Measurements from ENCODE around the gene USP5. TPM values are rescaled to one million over a fixed set of nuclear protein-coding genes. Genes with fewer than 3 reads are reported as not detected.
A peak's percentile ranks its signal among the peaks of the same experiment; 100 is the strongest.
"Not testable (repeated sequence)": the region's sequence is repeated elsewhere in the genome, so short reads cannot be mapped to it uniquely, and the experiment has no call there.

The USP5 gene
- polyA plus RNA-seq, 2 of the 4 experiments (the other 2 are of a cell fraction): 58.6 to 78.2 TPM

GRCh38 chr12:6892683-6893082, 40.7 kb downstream of the USP5 start:
- not testable (repeated sequence) for H3K4me3 ChIP-seq; H3K4me2 ChIP-seq; ATAC-seq; DNase-seq (ENCODE audit: low read depth in 1 of 2, low spot score in 1 of 2); H3K9me3 ChIP-seq; FAIRE-seq
- ChIA-PET POLR2A (interaction anchor here (3.0 kb wide), 1 partner anchor 21 kb away, joined by 105 read pairs; the partner anchor contains the start of gene SPSB2), CTCF (interaction anchor here (1.4 to 9.5 kb wide), 7 partner anchors 15 to 221 kb away, joined by 4 to 399 read pairs (median 23); partner anchors contain the start of genes LRRC23, SPSB2 and TPI1)
- WGBS (ENCODE audit: missing lambda C conversion rate): 81% methylated on average over 3 of the region's 3 CpGs
- H3K4me1 ChIP-seq: peaks cover 25% of the 10 kb centered on the region
- peak overlapping the region in 1 of 2 experiments; percentile 87; a peak in 1 of 6 replicates for H3K27ac ChIP-seq

- FAIRE-seq: no peak
- TF ChIP-seq ZSCAN20 (CRISPR knock-in tag; IDR thresholded peaks at IDR 0.05) (no peak), FOSL2 (IDR thresholded peaks at IDR 0.05) (no peak), FOSL2 (CRISPR knock-in tag; IDR thresholded peaks at IDR 0.05) (no peak), HEYL (CRISPR knock-in tag; IDR thresholded peaks at IDR 0.05) (no peak), KDM1A (IDR thresholded peaks at IDR 0.05; ENCODE audit: low read depth) (no peak), NR3C1 (IDR thresholded peaks at IDR 0.05) (no peak), HOXB5 (CRISPR knock-in tag; IDR thresholded peaks at IDR 0.05) (no peak), USF2 (IDR thresholded peaks at IDR 0.05) (no peak), JUN (IDR thresholded peaks at IDR 0.05) (no peak), BHLHE40 (IDR thresholded peaks at IDR 0.05; ENCODE audit: low read depth, low read length) (no peak), HDAC2 (IDR thresholded peaks at IDR 0.05) (no peak), EHF (CRISPR knock-in tag; IDR thresholded peaks at IDR 0.05) (no peak), NFE2L2 (conservative IDR thresholded peaks at IDR 0.05; ENCODE audit: low read length) (no peak), ZFP36 (IDR thresholded peaks at IDR 0.05; ENCODE audit: borderline replicate concordance, partially characterized antibody) (no peak), KDM5A (IDR thresholded peaks at IDR 0.05) (no peak)
- TF ChIP-seq, protein P1, sequence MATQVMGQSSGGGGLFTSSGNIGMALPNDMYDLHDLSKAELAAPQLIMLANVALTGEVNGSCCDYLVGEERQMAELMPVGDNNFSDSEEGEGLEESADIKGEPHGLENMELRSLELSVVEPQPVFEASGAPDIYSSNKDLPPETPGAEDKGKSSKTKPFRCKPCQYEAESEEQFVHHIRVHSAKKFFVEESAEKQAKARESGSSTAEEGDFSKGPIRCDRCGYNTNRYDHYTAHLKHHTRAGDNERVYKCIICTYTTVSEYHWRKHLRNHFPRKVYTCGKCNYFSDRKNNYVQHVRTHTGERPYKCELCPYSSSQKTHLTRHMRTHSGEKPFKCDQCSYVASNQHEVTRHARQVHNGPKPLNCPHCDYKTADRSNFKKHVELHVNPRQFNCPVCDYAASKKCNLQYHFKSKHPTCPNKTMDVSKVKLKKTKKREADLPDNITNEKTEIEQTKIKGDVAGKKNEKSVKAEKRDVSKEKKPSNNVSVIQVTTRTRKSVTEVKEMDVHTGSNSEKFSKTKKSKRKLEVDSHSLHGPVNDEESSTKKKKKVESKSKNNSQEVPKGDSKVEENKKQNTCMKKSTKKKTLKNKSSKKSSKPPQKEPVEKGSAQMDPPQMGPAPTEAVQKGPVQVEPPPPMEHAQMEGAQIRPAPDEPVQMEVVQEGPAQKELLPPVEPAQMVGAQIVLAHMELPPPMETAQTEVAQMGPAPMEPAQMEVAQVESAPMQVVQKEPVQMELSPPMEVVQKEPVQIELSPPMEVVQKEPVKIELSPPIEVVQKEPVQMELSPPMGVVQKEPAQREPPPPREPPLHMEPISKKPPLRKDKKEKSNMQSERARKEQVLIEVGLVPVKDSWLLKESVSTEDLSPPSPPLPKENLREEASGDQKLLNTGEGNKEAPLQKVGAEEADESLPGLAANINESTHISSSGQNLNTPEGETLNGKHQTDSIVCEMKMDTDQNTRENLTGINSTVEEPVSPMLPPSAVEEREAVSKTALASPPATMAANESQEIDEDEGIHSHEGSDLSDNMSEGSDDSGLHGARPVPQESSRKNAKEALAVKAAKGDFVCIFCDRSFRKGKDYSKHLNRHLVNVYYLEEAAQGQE (IDR thresholded peaks at IDR 0.05): no peak
- TF ChIP-seq, protein P2, sequence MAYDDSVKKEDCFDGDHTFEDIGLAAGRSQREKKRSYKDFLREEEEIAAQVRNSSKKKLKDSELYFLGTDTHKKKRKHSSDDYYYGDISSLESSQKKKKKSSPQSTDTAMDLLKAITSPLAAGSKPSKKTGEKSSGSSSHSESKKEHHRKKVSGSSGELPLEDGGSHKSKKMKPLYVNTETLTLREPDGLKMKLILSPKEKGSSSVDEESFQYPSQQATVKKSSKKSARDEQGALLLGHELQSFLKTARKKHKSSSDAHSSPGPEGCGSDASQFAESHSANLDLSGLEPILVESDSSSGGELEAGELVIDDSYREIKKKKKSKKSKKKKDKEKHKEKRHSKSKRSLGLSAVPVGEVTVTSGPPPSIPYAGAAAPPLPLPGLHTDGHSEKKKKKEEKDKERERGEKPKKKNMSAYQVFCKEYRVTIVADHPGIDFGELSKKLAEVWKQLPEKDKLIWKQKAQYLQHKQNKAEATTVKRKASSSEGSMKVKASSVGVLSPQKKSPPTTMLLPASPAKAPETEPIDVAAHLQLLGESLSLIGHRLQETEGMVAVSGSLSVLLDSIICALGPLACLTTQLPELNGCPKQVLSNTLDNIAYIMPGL (CRISPR knock-in tag; IDR thresholded peaks at IDR 0.05; ENCODE audit: borderline replicate concordance): no peak
- Histone ChIP-seq H3K4me1 (peaks cover 15% of the 10 kb centered on the region), H3K27ac (no peak overlapping the region), H3K4me2 (no peak overlapping the region), H3K4me3 (no peak overlapping the region), H3K9me3 (no peaks in the 10 kb centered on the region)
- CTCF ChIA-PET: interaction anchor here (0.6 to 9.5 kb wide), 7 partner anchors 10 to 65 kb away, joined by 3 to 399 read pairs (median 3); partner anchors contain the start of genes LRRC23, SPSB2 and TPI1
- DNase-seq (ENCODE audit: low read depth in 1 of 2, low spot score in 1 of 2): no peak
- POLR2A ChIA-PET: no interaction called here
- no peak for ATAC-seq
- WGBS (ENCODE audit: missing lambda C conversion rate): 89% methylated on average over 3 of the region's 3 CpGs
Observed at GRCh38 chr12:6894321-6894720, 42.4 kb downstream of the USP5 start.

- Histone ChIP-seq H3K9me3 (no peaks in the 10 kb centered on the region), H3K4me1 (no peaks in the 10 kb centered on the region), H3K4me3 (no peak overlapping the region), H3K27ac (no peak overlapping the region), H3K4me2 (no peak overlapping the region)
- ChIA-PET POLR2A (no interaction called here), CTCF (interaction anchor here (1.6 to 22.2 kb wide), 2 partner anchors 26 to 28 kb away, joined by 10 to 232 read pairs; partner anchors contain the start of genes SPSB2 and TPI1)
- DNase-seq (ENCODE audit: low read depth in 1 of 2, low spot score in 1 of 2) (no peak), ATAC-seq (no peak), FAIRE-seq (no peak)
- 96% methylated on average over 6 of the region's 6 CpGs for WGBS (ENCODE audit: missing lambda C conversion rate)
- TF ChIP-seq USF2 (IDR thresholded peaks at IDR 0.05) (no peak), PHF8 (IDR thresholded peaks at IDR 0.05; ENCODE audit: borderline replicate concordance, low read depth) (no peak), FOSB (CRISPR knock-in tag; IDR thresholded peaks at IDR 0.05) (no peak), JUN (IDR thresholded peaks at IDR 0.05) (no peak), ZSCAN20 (CRISPR knock-in tag; IDR thresholded peaks at IDR 0.05) (no peak), NPAS2 (CRISPR knock-in tag; IDR thresholded peaks at IDR 0.05; ENCODE audit: borderline replicate concordance) (no peak), HEYL (CRISPR knock-in tag; IDR thresholded peaks at IDR 0.05) (no peak), JUNB (IDR thresholded peaks at IDR 0.05) (no peak), KDM5A (IDR thresholded peaks at IDR 0.05) (no peak), ZNF302 (CRISPR knock-in tag; IDR thresholded peaks at IDR 0.05) (no peak)
- TF ChIP-seq, protein P3, sequence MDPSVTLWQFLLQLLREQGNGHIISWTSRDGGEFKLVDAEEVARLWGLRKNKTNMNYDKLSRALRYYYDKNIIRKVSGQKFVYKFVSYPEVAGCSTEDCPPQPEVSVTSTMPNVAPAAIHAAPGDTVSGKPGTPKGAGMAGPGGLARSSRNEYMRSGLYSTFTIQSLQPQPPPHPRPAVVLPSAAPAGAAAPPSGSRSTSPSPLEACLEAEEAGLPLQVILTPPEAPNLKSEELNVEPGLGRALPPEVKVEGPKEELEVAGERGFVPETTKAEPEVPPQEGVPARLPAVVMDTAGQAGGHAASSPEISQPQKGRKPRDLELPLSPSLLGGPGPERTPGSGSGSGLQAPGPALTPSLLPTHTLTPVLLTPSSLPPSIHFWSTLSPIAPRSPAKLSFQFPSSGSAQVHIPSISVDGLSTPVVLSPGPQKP (IDR thresholded peaks at IDR 0.05; ENCODE audit: low read depth, low read length): no peak
- TF ChIP-seq, protein P4, sequence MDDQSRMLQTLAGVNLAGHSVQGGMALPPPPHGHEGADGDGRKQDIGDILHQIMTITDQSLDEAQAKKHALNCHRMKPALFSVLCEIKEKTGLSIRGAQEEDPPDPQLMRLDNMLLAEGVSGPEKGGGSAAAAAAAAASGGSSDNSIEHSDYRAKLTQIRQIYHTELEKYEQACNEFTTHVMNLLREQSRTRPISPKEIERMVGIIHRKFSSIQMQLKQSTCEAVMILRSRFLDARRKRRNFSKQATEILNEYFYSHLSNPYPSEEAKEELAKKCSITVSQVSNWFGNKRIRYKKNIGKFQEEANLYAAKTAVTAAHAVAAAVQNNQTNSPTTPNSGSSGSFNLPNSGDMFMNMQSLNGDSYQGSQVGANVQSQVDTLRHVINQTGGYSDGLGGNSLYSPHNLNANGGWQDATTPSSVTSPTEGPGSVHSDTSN (IDR thresholded peaks at IDR 0.05): no peak
Observed at GRCh38 chr12:6896846-6897435, 45.0 kb downstream of the USP5 start.

All from A549 (cell line).